DND-41 (cell line): ENCODE measurements around the gene SDK2.

Experiments used
- ATAC-seq: fragments of 200-7000 bp; cut with Tn5 transposase; 3 replicates; pipeline ENCODE4 v1.9.1; 2021; ENCODE audit warnings: low read depth; ENCODE audit not compliant: insufficient read depth
- DNase-seq: peaks from one replicate; pipeline ENCODE4 v3.0.0-alpha.2; 2020
- H2AFZ ChIP-seq: 2 replicates; pipeline ENCODE4 v1.6.0; 2012; ENCODE audit warnings: low read depth, low read length
- H3K27ac ChIP-seq: 2 replicates; pipeline ENCODE4 v1.5.1; 2012; ENCODE audit warnings: low read length, inconsistent platforms
- H3K27me3 ChIP-seq: fragments of 200-600 bp; sonication (generic); 2 replicates; pipeline ENCODE4 v1.6.0; 2012; ENCODE audit warnings: low read length, mild to moderate bottlenecking, inconsistent platforms; ENCODE audit not compliant: insufficient read depth, poor library complexity
- H3K36me3 ChIP-seq: 2 replicates; pipeline ENCODE4 v1.5.1; 2012; ENCODE audit warnings: low read length, inconsistent platforms; ENCODE audit not compliant: insufficient read depth
- H3K4me1 ChIP-seq: 2 replicates; pipeline ENCODE4 v1.5.1; 2012; ENCODE audit warnings: mild to moderate bottlenecking, low read length; ENCODE audit not compliant: insufficient read depth
- H3K4me2 ChIP-seq: 2 replicates; pipeline ENCODE4 v1.6.0; 2012; ENCODE audit warnings: mild to moderate bottlenecking, moderate library complexity, low read length, inconsistent platforms; ENCODE audit not compliant: insufficient read depth
- H3K4me3 ChIP-seq, 2 experiments: fragments of 200-600 bp in 1 of 2; shearing (Covaris generic) in 1 of 2; 2 replicates each; pipeline ENCODE4 v1.5.1; 2012 to 2016; ENCODE audit warnings: inconsistent platforms in 2 of 2, low read length in 2 of 2, mild to moderate bottlenecking in 2 of 2, low read depth in 1 of 2, moderate library complexity in 1 of 2
- H3K79me2 ChIP-seq: 2 replicates; pipeline ENCODE4 v1.6.0; 2012; ENCODE audit warnings: low read length, inconsistent platforms; ENCODE audit not compliant: insufficient read depth
- H3K9ac ChIP-seq: 2 replicates; pipeline ENCODE4 v1.6.0; 2012; ENCODE audit warnings: low read depth, mild to moderate bottlenecking, inconsistent platforms, low read length, moderate library complexity
- H3K9me3 ChIP-seq: 2 replicates; pipeline ENCODE4 v1.5.1; 2012; ENCODE audit warnings: low read length, moderate library complexity, mild to moderate bottlenecking, inconsistent platforms; ENCODE audit not compliant: insufficient read depth, severe bottlenecking
- H4K20me1 ChIP-seq: 2 replicates; pipeline ENCODE4 v1.6.0; 2012; ENCODE audit warnings: low read length; ENCODE audit not compliant: insufficient read depth
- CTCF ChIP-seq: IDR thresholded peaks from 2 replicates; pipeline ENCODE4 v1.5.1; 2012; ENCODE audit warnings: borderline replicate concordance, low read length, moderate library complexity, mild to moderate bottlenecking; ENCODE audit not compliant: poor library complexity, severe bottlenecking; ENCODE audit errors: extremely low read depth
- EZH2 ChIP-seq: IDR thresholded peaks from 3 replicates; pipeline ENCODE4 v1.6.1; 2012; ENCODE audit warnings: borderline replicate concordance, low read depth, mild to moderate bottlenecking, moderate library complexity, low read length, inconsistent platforms; ENCODE audit not compliant: severe bottlenecking

SDK2 gene

GRCh38 chr17:73634629-73635028 is 9.6 kb downstream of the SDK2 start:
- DNase-seq, result no peak
- Histone ChIP-seq H4K20me1 (no peaks in the 10 kb centered on the region; the same call in 1 of the 2 replicates), H3K4me1 (peaks cover 2% of the 10 kb centered on the region; the same call in 1 of the 2 replicates), H3K27ac (no peak overlapping the region), H3K4me3 (no peak overlapping the region), H3K79me2 (no peaks in the 10 kb centered on the region), H3K4me2 (no peak overlapping the region), H3K9me3 (no peaks in the 10 kb centered on the region), H3K36me3 (no peaks in the 10 kb centered on the region), H3K27me3 (no peaks in the 10 kb centered on the region), H2AFZ (no peak overlapping the region), H3K9ac (no peak overlapping the region)
- ATAC-seq, result no peak
- no peak for TF ChIP-seq CTCF
- no peak for TF ChIP-seq EZH2

- no peaks in the 10 kb centered on the region; the same call in 1 of the 2 replicates for H4K20me1 ChIP-seq
- ATAC-seq, result no peak
Observed at GRCh38 chr17:73633736-73634135, 10.5 kb downstream of the SDK2 start.

GRCh38 chr17:73632513-73632912 is 11.7 kb downstream of the SDK2 start:
- Histone ChIP-seq H2AFZ (no peak overlapping the region), H3K27ac (no peak overlapping the region), H4K20me1 (no peaks in the 10 kb centered on the region; the same call in 1 of the 2 replicates), H3K27me3 (no peaks in the 10 kb centered on the region), H3K79me2 (no peaks in the 10 kb centered on the region), H3K4me2 (no peak overlapping the region), H3K4me3 (no peak overlapping the region), H3K36me3 (no peaks in the 10 kb centered on the region), H3K9ac (no peak overlapping the region), H3K4me1 (peaks cover 13% of the 10 kb centered on the region; the same call in 1 of the 2 replicates), H3K9me3 (no peaks in the 10 kb centered on the region)
- no peak for ATAC-seq
- no peak for TF ChIP-seq CTCF
- TF ChIP-seq EZH2, result no peak
- no peak for DNase-seq

More at GRCh38 chr17:73633736-73634135, 10.5 kb downstream of the SDK2 start:
- Histone ChIP-seq H3K4me1 (peaks cover 8% of the 10 kb centered on the region; the same call in 1 of the 2 replicates), H3K79me2 (no peaks in the 10 kb centered on the region), H3K9ac (no peak overlapping the region), H2AFZ (no peak overlapping the region), H3K9me3 (no peaks in the 10 kb centered on the region), H3K4me3 (no peak overlapping the region), H3K27ac (no peak overlapping the region), H3K4me2 (no peak overlapping the region), H3K36me3 (no peaks in the 10 kb centered on the region), H3K27me3 (no peaks in the 10 kb centered on the region)
- DNase-seq, result no peak
- TF ChIP-seq EZH2, result no peak
- TF ChIP-seq CTCF, result no peak

- H3K27ac ChIP-seq, result no peak overlapping the region
Observed at GRCh38 chr17:73630965-73631595, 13.2 kb downstream of the SDK2 start.

More at GRCh38 chr17:73630965-73631595, 13.2 kb downstream of the SDK2 start:
- TF ChIP-seq CTCF, result no peak
- TF ChIP-seq EZH2, result no peak
- Histone ChIP-seq H2AFZ (no peak overlapping the region), H3K79me2 (no peaks in the 10 kb centered on the region), H3K36me3 (no peaks in the 10 kb centered on the region), H3K9me3 (no peaks in the 10 kb centered on the region), H3K27me3 (no peaks in the 10 kb centered on the region), H4K20me1 (no peaks in the 10 kb centered on the region; the same call in 1 of the 2 replicates), H3K4me3 (no peak overlapping the region), H3K9ac (no peak overlapping the region), H3K4me2 (no peak overlapping the region), H3K4me1 (peaks cover 11% of the 10 kb centered on the region; the same call in 1 of the 2 replicates)
- no peak for DNase-seq
- no peak for ATAC-seq
